WTC11 (cell line): Measurements from ENCODE around the gene WDR1. TPM values are rescaled to one million over a fixed set of nuclear protein-coding genes. Genes with fewer than 3 reads are reported as not detected.

Source experiments
- ATAC-seq: fragments of 200-7000 bp; cut with Tn5 transposase; 2 replicates; pipeline ENCODE4 v1.10.0; 2021; ENCODE audit warnings: mild to moderate bottlenecking, moderate library complexity
- CTCF ChIA-PET: fragments of 300-600 bp; sonication (Branson Sonifier 250); formaldehyde crosslinking; loops from one replicate; lab custom pipeline; 2021; ENCODE audit warnings: antibody characterized with exemption; lab: Charles Lee
- POLR2A ChIA-PET: fragments of 350-600 bp; sonication (Branson Sonifier 250); formaldehyde crosslinking; loops from one replicate; lab custom pipeline; 2021; ENCODE audit warnings: antibody characterized with exemption; lab: Charles Lee
- DNase-seq: peaks from one replicate; pipeline ENCODE4 v3.0.0; 2021; ENCODE audit warnings: low spot score
- H3K27ac Mint-ChIP-seq: 2 replicates; pipeline ENCODE4 v1.8.0; 2021; ENCODE audit warnings: mixed read lengths
- H3K27me3 Mint-ChIP-seq: 2 replicates; pipeline ENCODE4 v1.8.0; 2021; ENCODE audit warnings: low read depth, mild to moderate bottlenecking, moderate library complexity, mixed read lengths
- H3K36me3 Mint-ChIP-seq: 2 replicates; pipeline ENCODE4 v1.8.0; 2021; ENCODE audit warnings: mixed read lengths
- H3K4me1 Mint-ChIP-seq: 2 replicates; pipeline ENCODE4 v1.8.0; 2022; ENCODE audit warnings: mixed read lengths
- H3K4me3 Mint-ChIP-seq: 2 replicates; pipeline ENCODE4 v1.8.0; 2021; ENCODE audit warnings: mild to moderate bottlenecking, moderate library complexity, mixed read lengths
- H3K9me3 Mint-ChIP-seq: 2 replicates; pipeline ENCODE4 v1.8.0; 2021; ENCODE audit warnings: mixed read lengths
- AR ChIP-seq: fragments of 250-450 bp; sonication (Bioruptor Pico); IDR thresholded peaks from 2 replicates; pipeline ENCODE4 v1.9.0; 2021; ENCODE audit warnings: mild to moderate bottlenecking
- ATF1 ChIP-seq: sonication (generic); formaldehyde crosslinking; IDR thresholded peaks from 2 replicates; pipeline ENCODE4 v1.8.1; 2023; ENCODE audit warnings: mild to moderate bottlenecking, moderate library complexity, missing genetic modification reagents
- ATF6 ChIP-seq: sonication (generic); formaldehyde crosslinking; IDR thresholded peaks from 2 replicates; pipeline ENCODE4 v1.8.1; 2023; ENCODE audit warnings: mild to moderate bottlenecking, missing genetic modification reagents
- CDX4 ChIP-seq: fragments of 250-450 bp; sonication (Bioruptor Pico); IDR thresholded peaks from 2 replicates; pipeline ENCODE4 v1.9.0; 2021; ENCODE audit warnings: moderate library complexity, mild to moderate bottlenecking, inconsistent platforms, borderline replicate concordance
- CREM ChIP-seq: sonication (generic); formaldehyde crosslinking; IDR thresholded peaks from 2 replicates; pipeline ENCODE4 v1.8.1; 2022; ENCODE audit warnings: mild to moderate bottlenecking, missing genetic modification reagents, moderate library complexity
- ERG ChIP-seq: fragments of 250-450 bp; sonication (Bioruptor Pico); IDR thresholded peaks from 2 replicates; pipeline ENCODE4 v1.8.0; 2021; ENCODE audit warnings: mild to moderate bottlenecking
- GABPB1 ChIP-seq: sonication (generic); formaldehyde crosslinking; IDR thresholded peaks from 2 replicates; pipeline ENCODE4 v1.8.1; 2023; ENCODE audit warnings: mild to moderate bottlenecking, missing genetic modification reagents
- GRHL2 ChIP-seq: fragments of 250-450 bp; sonication (Bioruptor Pico); IDR thresholded peaks from 2 replicates; pipeline ENCODE4 v1.8.0; 2022; ENCODE audit warnings: mild to moderate bottlenecking, moderate library complexity; ENCODE audit not compliant: insufficient replicate concordance, severe bottlenecking
- MAX ChIP-seq: sonication (generic); formaldehyde crosslinking; IDR thresholded peaks from 2 replicates; pipeline ENCODE4 v1.8.0; 2022; ENCODE audit warnings: mild to moderate bottlenecking, missing genetic modification reagents
- OVOL2 ChIP-seq: fragments of 250-450 bp; sonication (Bioruptor Pico); IDR thresholded peaks from 2 replicates; pipeline ENCODE4 v1.9.0; 2021; ENCODE audit warnings: mild to moderate bottlenecking, borderline replicate concordance
- SMAD4 ChIP-seq: sonication (generic); formaldehyde crosslinking; IDR thresholded peaks from 2 replicates; pipeline ENCODE4 v1.8.0; 2022; ENCODE audit warnings: mild to moderate bottlenecking, missing genetic modification reagents
- ZNF281 ChIP-seq: sonication (generic); formaldehyde crosslinking; IDR thresholded peaks from 2 replicates; pipeline ENCODE4 v1.8.0; 2023; ENCODE audit warnings: mild to moderate bottlenecking, missing genetic modification reagents
- ZNF416 ChIP-seq: fragments of 250-450 bp; sonication (Bioruptor Pico); IDR thresholded peaks from 2 replicates; pipeline ENCODE4 v1.9.0; 2021; ENCODE audit warnings: mild to moderate bottlenecking, inconsistent platforms
- ZNF425 ChIP-seq: fragments of 250-450 bp; sonication (Bioruptor Pico); conservative IDR thresholded peaks from 2 replicates; pipeline ENCODE4 v1.9.0; 2021; ENCODE audit warnings: mild to moderate bottlenecking
- total RNA-seq: library from RNA; stranded (reverse); gene quantifications from 3 replicates; pipeline ENCODE4 v1.2.3, GENCODE V29; 2021

WDR1 gene
- total RNA-seq, 1 experiment from 2014 or later: 288 TPM

GRCh38 chr4:10040049-10040892 is 76.3 kb downstream of the WDR1 start:
- no peak overlapping the region for H3K27ac Mint-ChIP-seq
- no peak overlapping the region for H3K4me3 Mint-ChIP-seq
- ChIA-PET POLR2A (no interaction called here), CTCF (interaction anchor here (1.1 kb wide), 1 partner anchor 25 kb away, joined by 6 read pairs; no protein-coding TSS in a partner anchor)
- H3K27me3 Mint-ChIP-seq: no peaks in the 10 kb centered on the region; the same call in 1 of the 2 replicates
- no peak for DNase-seq
- H3K4me1 Mint-ChIP-seq: no peaks in the 10 kb centered on the region
- peaks cover 7% of the 10 kb centered on the region; the same call in 1 of the 2 replicates for H3K36me3 Mint-ChIP-seq
- TF ChIP-seq OVOL2 (CRISPR knock-in tag) (no peak), GABPB1 (no peak), ZNF416 (no peak), ZNF425 (CRISPR knock-in tag) (no peak), ATF1 (no peak), ZNF281 (no peak), MAX (CRISPR knock-in tag) (no peak), ATF6 (CRISPR knock-in tag) (no peak)
- no peak for ATAC-seq
- peaks cover 10% of the 10 kb centered on the region for H3K9me3 Mint-ChIP-seq

GRCh38 chr4:10036807-10037342 is 79.7 kb downstream of the WDR1 start:
- Mint-ChIP-seq H3K36me3 (no peaks in the 10 kb centered on the region), H3K4me3 (no peak overlapping the region), H3K27ac (no peak overlapping the region), H3K4me1 (0 out of 2 replicates have a peak, but pooled peaks cover 1% of the 10 kb centered on the region), H3K27me3 (no peaks in the 10 kb centered on the region; the same call in 1 of the 2 replicates), H3K9me3 (no peaks in the 10 kb centered on the region)
- ATAC-seq (no peak), DNase-seq (no peak)
- ChIA-PET POLR2A (no interaction called here), CTCF (no interaction called here)
- TF ChIP-seq CDX4 (CRISPR knock-in tag) (no peak), ERG (no peak), ZNF281 (no peak), SMAD4 (CRISPR knock-in tag) (no peak), CREM (no peak), GRHL2 (CRISPR knock-in tag) (no peak), ATF6 (CRISPR knock-in tag) (no peak), AR (CRISPR knock-in tag) (no peak)
